Omental fat pad (tissue), 4 donors: ENCODE data around the gene FAM222B. TPM values are rescaled to one million over a fixed set of nuclear protein-coding genes. Genes with fewer than 3 reads are reported as not detected.
A peak's percentile ranks its signal among the peaks of the same experiment; 100 is the strongest.
"Not testable (repeated sequence)": the region's sequence is repeated elsewhere in the genome, so short reads cannot be mapped to it uniquely, and the experiment has no call there.

ENCODE experiments used
- ATAC-seq: fragments of 150-250 bp; one replicate; pipeline ENCODE4 v1.9.1; 2016; ENCODE audit warnings: mild to moderate bottlenecking, moderate library complexity; ENCODE audit not compliant: low FRiP score
- DNase-seq: peaks from one replicate; pipeline ENCODE4 v3.0.0-alpha.2; 2019; ENCODE audit warnings: low spot score
- total RNA-seq, 4 donors: library from RNA; depleted of rRNA; stranded (reverse); fragments of >200 nt; gene quantifications; one replicate each; pipeline ENCODE4 v1.1.0, GENCODE V29; 2016
- TF ChIP-seq, protein P1 (sequence below), 3 donors: fragments of 450-650 bp; IDR thresholded peaks; one replicate each; pipeline ENCODE4 v1.5.1; 2016 to 2017; ENCODE audit warnings: antibody characterized with exemption in 3 of 3, mild to moderate bottlenecking in 3 of 3, moderate library complexity in 2 of 3

FAM222B gene
- total RNA-seq, 4 donors from 2014 or later, result 12.2 to 19.0 (median 14.0) TPM

DNA sequence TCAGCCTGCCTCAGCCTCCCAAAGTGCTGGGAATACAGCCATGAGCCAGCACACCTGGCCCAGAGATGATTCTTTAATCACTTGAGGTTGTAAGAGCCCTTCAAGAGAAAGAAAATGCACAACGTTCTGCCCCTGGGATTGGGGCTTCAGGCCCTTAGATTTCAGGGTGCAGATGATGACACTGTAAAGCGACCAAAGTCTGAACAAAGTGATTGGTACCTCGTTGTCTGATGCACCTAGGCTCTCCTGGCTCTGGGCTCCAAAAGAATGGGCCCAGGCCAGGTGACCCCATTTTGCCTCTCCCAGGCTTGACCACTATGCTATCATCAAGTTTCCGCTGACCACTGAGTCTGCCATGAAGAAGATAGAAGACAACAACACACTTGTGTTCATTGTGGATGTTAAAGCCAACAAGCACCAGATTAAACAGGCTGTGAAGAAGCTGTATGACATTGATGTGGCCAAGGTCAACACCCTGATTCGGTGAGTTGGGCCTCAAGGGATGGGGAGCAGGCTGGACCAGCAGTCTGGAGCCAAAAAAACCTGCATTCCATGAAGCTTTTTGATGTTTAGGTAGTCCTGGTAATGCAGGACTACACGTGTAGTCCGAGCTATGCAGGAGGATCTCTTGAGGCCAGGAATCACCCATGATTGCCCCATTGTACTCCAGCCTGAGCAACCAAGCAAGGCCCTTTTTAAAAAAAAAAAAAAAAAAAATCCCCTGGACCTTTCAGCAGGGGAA is 120.0 kb downstream of the FAM222B start:
- no peak for DNase-seq
- no peak for ATAC-seq
- TF ChIP-seq, protein P1, sequence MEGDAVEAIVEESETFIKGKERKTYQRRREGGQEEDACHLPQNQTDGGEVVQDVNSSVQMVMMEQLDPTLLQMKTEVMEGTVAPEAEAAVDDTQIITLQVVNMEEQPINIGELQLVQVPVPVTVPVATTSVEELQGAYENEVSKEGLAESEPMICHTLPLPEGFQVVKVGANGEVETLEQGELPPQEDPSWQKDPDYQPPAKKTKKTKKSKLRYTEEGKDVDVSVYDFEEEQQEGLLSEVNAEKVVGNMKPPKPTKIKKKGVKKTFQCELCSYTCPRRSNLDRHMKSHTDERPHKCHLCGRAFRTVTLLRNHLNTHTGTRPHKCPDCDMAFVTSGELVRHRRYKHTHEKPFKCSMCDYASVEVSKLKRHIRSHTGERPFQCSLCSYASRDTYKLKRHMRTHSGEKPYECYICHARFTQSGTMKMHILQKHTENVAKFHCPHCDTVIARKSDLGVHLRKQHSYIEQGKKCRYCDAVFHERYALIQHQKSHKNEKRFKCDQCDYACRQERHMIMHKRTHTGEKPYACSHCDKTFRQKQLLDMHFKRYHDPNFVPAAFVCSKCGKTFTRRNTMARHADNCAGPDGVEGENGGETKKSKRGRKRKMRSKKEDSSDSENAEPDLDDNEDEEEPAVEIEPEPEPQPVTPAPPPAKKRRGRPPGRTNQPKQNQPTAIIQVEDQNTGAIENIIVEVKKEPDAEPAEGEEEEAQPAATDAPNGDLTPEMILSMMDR (IDR thresholded peaks at IDR 0.05), result no peak

DNA sequence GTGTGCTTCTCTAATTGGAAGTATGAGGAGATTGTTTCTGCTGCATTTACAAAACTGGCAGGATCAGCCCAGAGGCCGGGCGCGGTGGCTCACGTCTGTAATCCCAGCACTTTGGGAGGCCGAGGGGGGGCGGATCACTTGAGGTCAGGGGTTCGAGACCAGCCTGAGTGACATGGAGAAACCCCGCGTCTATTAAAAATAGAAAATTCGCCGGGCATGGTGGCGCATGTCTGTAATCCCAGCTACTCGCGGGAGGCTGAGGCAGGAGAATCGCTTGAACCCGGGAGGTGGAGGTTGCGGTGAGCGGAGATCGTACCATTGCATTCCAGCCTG is 121.6 kb downstream of the FAM222B start:
- not testable (repeated sequence) for ATAC-seq, DNase-seq

DNA sequence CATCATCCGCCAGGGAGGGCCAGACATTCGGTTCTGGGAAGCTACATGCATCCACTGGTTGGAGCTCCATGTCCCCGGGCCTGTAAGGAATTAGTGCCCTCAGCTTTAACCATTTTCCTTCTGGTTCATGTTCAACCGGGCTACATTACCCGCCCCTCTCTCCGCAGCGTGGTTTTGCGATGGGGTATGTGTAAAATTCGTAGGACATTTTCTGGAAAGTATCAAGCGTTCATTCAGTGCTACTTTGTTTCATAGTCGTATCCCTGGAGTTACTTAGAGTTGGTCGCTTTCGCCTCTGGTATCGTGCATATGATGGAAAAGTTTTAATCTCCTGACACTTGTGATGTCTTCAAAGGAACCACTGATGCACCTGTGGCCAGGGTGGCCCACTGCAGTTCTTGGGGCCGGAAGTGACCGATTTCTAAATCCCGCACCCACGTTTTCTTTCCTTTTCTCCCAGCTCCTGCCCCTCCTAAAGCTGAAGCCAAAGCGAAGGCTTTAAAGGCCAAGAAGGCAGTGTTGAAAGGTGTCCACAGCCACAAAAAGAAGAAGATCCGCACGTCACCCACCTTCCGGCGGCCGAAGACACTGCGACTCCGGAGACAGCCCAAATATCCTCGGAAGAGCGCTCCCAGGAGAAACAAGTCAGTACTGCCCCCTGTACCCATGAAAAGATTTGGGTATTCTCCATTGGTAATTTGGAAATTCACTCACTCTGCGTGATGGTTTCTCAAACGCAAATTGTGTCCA is 122.2 kb downstream of the FAM222B start:
- TF ChIP-seq, protein P1 (IDR thresholded peaks at IDR 0.05), result no peak
- no peak for ATAC-seq

DNA sequence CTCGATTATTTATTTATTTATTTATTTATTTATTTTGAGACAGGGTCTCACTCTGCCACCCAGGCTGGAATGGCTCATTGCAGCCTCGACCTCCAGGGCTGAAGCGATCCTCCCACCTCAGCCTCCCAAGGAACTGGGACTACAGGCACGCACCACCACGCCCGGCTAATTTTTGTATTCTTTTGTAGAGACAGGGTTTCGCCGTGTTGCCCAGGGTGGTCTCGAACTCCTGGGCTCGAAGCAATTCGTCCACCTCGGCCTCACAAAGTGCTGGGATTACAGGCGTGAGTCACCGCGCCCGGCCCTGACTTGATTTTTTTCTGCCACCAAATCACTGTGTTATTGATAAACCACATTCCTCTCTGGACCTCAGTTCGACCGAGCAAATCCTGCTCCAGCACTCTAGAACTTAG is 123.6 kb downstream of the FAM222B start:
- ATAC-seq (no peak), DNase-seq (no peak)
- TF ChIP-seq, protein P1 (IDR thresholded peaks at IDR 0.05), result no peak

More for the DNA sequence above, 122.2 kb downstream of the FAM222B start:
- DNase-seq, result no peak

DNA sequence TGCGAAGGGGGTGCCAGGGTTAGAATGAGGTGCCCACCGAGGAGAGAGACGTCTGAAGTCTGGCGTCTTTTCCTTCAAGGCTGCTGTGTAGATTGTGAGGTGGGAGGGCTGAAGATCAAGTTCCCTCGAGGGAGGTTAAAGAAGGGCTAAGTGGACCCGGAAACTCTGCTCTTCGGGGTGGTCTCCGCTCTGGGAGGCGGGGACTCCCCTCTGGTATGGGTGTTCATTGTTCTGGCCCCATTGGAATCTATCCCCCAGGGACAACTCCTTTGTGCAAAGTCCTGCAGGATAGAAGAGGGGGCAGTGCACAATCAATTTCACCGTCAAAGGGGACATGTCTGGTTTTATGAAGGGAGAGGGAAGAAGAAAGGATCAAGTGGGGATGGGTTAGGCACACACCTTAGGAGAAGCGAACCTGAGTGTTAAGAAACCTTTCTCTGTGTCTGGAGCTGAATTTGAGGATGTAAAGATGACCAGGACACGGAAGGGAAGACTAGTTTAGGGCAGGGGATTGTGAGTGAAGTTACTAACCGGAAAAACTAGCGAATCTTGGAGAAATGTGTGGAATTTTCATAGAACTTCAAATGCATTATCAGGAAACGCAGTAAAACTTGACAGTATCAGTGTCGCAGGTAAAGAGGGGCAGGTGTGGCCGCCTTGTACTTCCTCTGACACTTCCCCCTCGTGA is 124.1 kb downstream of the FAM222B start:
- DNase-seq (no peak), ATAC-seq (no peak)
- TF ChIP-seq, protein P1 (IDR thresholded peaks at IDR 0.05), result no peak

DNA sequence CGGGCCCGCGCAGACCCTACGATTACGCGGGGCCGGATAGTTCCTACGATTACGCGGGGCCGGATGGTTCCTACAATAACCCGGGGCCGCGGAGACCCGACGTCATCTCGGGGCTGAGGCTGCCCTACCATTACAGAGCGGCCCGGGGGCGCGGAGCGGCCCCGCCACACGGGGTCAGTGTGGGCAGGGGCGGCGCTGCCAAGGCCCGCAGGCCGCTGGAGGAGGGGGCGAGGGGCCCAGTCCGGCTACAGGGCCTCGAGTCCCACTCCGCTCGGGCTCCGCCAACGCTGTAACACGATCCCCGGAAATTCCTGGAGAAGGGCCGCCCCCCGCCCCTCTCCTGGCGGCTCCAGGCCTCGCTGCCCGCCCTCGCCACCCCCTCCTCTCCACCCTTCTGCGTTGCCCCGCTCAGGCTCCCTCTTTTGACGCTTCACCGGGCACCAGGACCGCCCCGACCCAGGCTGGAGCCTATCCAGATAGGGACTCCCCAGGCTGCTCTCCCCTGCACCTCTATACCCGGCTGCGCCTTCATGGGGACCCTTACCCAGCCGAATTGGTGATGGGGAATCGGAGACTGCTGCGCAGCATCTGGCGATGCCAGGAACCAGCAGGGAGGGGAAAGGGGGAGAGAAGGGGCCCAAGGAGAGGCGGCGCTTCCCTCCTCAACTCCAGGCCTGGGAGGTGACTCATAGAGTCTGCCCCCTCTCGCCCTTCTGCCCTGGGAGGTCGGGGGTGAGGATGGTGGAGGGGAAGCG is 124.8 kb downstream of the FAM222B start, which contains the start of gene RAB34:
TSS of gene RAB34 (minus strand) at position 291 of the 755 bp plus-strand sequence. CDS start 602 bp downstream, outside the sequence.
- TF ChIP-seq, protein P1 (IDR thresholded peaks at IDR 0.05), result no peak
- DNase-seq (no peak), ATAC-seq (peak; percentile 69)
